CD4-positive, alpha-beta T cell (primary cell): Measurements from ENCODE around the gene DOP1A. TPM values are rescaled to one million over a fixed set of nuclear protein-coding genes. Genes with fewer than 3 reads are reported as not detected.

Experiments used
- ATAC-seq: fragments of 200-7000 bp; cut with Tn5 transposase; one replicate; pipeline ENCODE4 v1.10.0; 2022; ENCODE audit warnings: mild to moderate bottlenecking; ENCODE audit not compliant: poor library complexity
- CTCF ChIA-PET: fragments of 350-600 bp; sonication (Branson Sonifier 250); formaldehyde crosslinking; loops from one replicate; lab custom pipeline; 2021; ENCODE audit warnings: antibody characterized with exemption, inconsistent platforms; lab: Charles Lee
- POLR2A ChIA-PET: fragments of 350-600 bp; sonication (Branson Sonifier 250); formaldehyde crosslinking; loops from one replicate; lab custom pipeline; 2021; ENCODE audit warnings: antibody characterized with exemption, inconsistent platforms; lab: Charles Lee
- DNase-seq, 14 experiments: peaks; one replicate each; pipeline ENCODE4 v3.0.0-alpha.2; 2013 to 2020; ENCODE audit warnings: mixed read lengths in 2 of 14
- H3K27ac ChIP-seq, 2 donors: one replicate each; pipeline versions ENCODE4 v1.5.1 to v1.7.0; 2013; ENCODE audit warnings: low read length in 2 of 2, low read depth in 1 of 2, mild to moderate bottlenecking in 1 of 2
- H3K27me3 ChIP-seq, 2 experiments: 1 replicate in 1 of 2; 2 replicates in 1 of 2; pipeline versions ENCODE4 v1.6.1 to v1.7.0; 2013; ENCODE audit warnings: low read length in 2 of 2, control low read depth in 1 of 2, mild to moderate bottlenecking in 1 of 2, moderate library complexity in 1 of 2; ENCODE audit not compliant: insufficient read depth in 2 of 2, control insufficient read depth in 1 of 2
- H3K36me3 ChIP-seq: one replicate; pipeline ENCODE4 v1.6.1; 2013; ENCODE audit warnings: low read length, control low read depth; ENCODE audit not compliant: insufficient read depth
- H3K4me1 ChIP-seq: one replicate; pipeline ENCODE4 v1.6.1; 2013; ENCODE audit warnings: low read length, control low read depth; ENCODE audit not compliant: insufficient read depth
- H3K4me3 ChIP-seq: one replicate; pipeline ENCODE4 v1.5.1; 2013; ENCODE audit warnings: mild to moderate bottlenecking, low read length, moderate library complexity
- H3K9me3 ChIP-seq, 2 experiments: 1 replicate in 1 of 2; 2 replicates in 1 of 2; pipeline versions ENCODE4 v1.6.1 to v1.7.0; 2013; ENCODE audit warnings: low read length in 2 of 2, mild to moderate bottlenecking in 2 of 2, control low read depth in 1 of 2, moderate library complexity in 1 of 2; ENCODE audit not compliant: control insufficient read depth in 1 of 2, insufficient read depth in 1 of 2
- H3K27ac Mint-ChIP-seq: one replicate; pipeline ENCODE4 v1.8.0; 2020; ENCODE audit warnings: mixed read lengths
- H3K27me3 Mint-ChIP-seq: one replicate; pipeline ENCODE4 v1.8.0; 2021; ENCODE audit warnings: mixed read lengths
- H3K36me3 Mint-ChIP-seq: one replicate; pipeline ENCODE4 v1.8.0; 2021; ENCODE audit warnings: low read depth, mixed read lengths
- H3K4me1 Mint-ChIP-seq: one replicate; pipeline ENCODE4 v1.8.0; 2021; ENCODE audit warnings: low read depth, mixed read lengths
- H3K4me3 Mint-ChIP-seq: one replicate; pipeline ENCODE4 v1.8.0; 2020; ENCODE audit warnings: mild to moderate bottlenecking, mixed read lengths
- H3K9me3 Mint-ChIP-seq: one replicate; pipeline ENCODE4 v1.8.0; 2020; ENCODE audit warnings: mixed read lengths
- intact Hi-C, 2 experiments: fragments of 100-400 bp; cut with DNase I in 1 of 2; cut with micrococcal nuclease in 1 of 2; formaldehyde crosslinking; loops; one replicate each; pipeline versions ENCODE4 v1.15.1 to v1.9.0; 2023 to 2025; cut with DNase I, micrococcal nuclease
- total RNA-seq, 174 experiments: library from RNA in 2 of 174; stranded (reverse) in 2 of 174; gene quantifications; one replicate each; pipeline ENCODE4 v1.2.3 and lab custom pipeline; 2021 to 2026
- TF ChIP-seq, protein P1 (sequence below): fragments of 200-600 bp; IDR thresholded peaks from one replicate; pipeline ENCODE4 v1.8.0; 2022; ENCODE audit warnings: antibody characterized with exemption, mild to moderate bottlenecking

The DOP1A gene
- total RNA-seq, 2 experiments from 2014 or later = 15.6 to 15.8 TPM

DNA sequence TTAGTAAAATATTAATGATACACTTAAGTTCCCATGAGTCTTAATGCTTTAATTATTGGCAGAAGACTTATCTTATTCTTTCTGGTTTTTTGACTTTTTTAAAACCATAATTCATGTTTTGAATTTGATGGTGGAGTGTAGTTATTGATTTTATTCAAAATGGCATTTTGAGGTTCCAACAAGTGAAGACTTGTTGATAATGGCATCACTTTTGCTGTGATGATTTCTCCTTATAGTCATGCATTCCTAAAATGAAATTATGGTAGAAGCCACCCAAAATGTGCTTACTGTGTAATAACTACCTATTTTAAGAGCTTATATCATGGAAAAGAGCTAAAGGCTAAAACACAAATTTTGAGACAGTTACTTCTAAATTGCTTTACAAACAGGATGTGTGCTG, 2.2 kb downstream of the DOP1A start:
- Histone ChIP-seq H3K27ac (no peak overlapping the region), H3K4me1 (peaks cover 19% of the 10 kb centered on the region), H3K9me3 (no peaks in the 10 kb centered on the region), H3K4me3 (no peak overlapping the region), H3K27me3 (no peaks in the 10 kb centered on the region), H3K36me3 (no peaks in the 10 kb centered on the region)
- peaks cover 57% of the 10 kb centered on the region for H3K4me1 Mint-ChIP-seq
- ATAC-seq (no peak), DNase-seq (no peak)
- ChIA-PET POLR2A (no interaction called here), CTCF (interaction anchor here (1.0 kb wide), 1 partner anchor 37 kb away, joined by 3 read pairs; no protein-coding TSS in a partner anchor)
- H3K4me3 Mint-ChIP-seq = no peak overlapping the region
- H3K27ac Mint-ChIP-seq = peak overlapping the region; percentile 90
- intact Hi-C loops = loop anchor here (2.0 to 10.0 kb wide), 5 partner anchors 125 to 1158 kb away; partner anchors contain the start of genes CEP162 (in 2 of the 2), IBTK (in 1 of the 2) and PRSS35 (in 1 of the 2)
- no peaks in the 10 kb centered on the region for H3K9me3 Mint-ChIP-seq
- peaks cover 7% of the 10 kb centered on the region for H3K36me3 Mint-ChIP-seq
- TF ChIP-seq, protein P1, sequence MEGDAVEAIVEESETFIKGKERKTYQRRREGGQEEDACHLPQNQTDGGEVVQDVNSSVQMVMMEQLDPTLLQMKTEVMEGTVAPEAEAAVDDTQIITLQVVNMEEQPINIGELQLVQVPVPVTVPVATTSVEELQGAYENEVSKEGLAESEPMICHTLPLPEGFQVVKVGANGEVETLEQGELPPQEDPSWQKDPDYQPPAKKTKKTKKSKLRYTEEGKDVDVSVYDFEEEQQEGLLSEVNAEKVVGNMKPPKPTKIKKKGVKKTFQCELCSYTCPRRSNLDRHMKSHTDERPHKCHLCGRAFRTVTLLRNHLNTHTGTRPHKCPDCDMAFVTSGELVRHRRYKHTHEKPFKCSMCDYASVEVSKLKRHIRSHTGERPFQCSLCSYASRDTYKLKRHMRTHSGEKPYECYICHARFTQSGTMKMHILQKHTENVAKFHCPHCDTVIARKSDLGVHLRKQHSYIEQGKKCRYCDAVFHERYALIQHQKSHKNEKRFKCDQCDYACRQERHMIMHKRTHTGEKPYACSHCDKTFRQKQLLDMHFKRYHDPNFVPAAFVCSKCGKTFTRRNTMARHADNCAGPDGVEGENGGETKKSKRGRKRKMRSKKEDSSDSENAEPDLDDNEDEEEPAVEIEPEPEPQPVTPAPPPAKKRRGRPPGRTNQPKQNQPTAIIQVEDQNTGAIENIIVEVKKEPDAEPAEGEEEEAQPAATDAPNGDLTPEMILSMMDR = no peak
- H3K27me3 Mint-ChIP-seq = no peaks in the 10 kb centered on the region

DNA sequence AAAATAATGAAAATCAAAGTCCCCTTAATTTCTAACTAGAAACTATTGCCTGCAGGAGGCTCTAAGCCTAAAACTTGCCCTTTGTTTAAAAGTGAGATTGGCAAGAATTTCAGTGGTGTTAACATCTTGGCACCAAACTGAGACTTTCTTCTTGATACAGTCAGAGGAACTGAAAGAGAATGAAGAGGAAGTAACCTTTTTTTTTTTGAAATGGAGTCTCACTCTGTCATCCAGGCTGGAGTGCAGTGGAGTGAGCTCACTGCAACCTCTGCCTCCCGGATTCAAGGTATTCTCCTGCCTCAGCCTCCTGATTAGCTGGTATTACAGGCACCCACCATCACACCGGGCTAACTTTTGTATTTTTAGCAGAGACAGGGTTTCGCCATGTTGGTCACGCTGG, 3.6 kb downstream of the DOP1A start:
- CTCF ChIA-PET = no interaction called here
- POLR2A ChIA-PET = no interaction called here
- H3K36me3 Mint-ChIP-seq = peaks cover 11% of the 10 kb centered on the region
- Histone ChIP-seq H3K9me3 (no peaks in the 10 kb centered on the region), H3K36me3 (no peaks in the 10 kb centered on the region), H3K27ac (no peak overlapping the region), H3K27me3 (no peaks in the 10 kb centered on the region), H3K4me3 (no peak overlapping the region), H3K4me1 (peaks cover 12% of the 10 kb centered on the region)
- no peaks in the 10 kb centered on the region for H3K9me3 Mint-ChIP-seq
- DNase-seq (peak in 2 of 14 experiments; percentile 19 to 21), ATAC-seq (no peak)
- peaks cover 43% of the 10 kb centered on the region for H3K4me1 Mint-ChIP-seq
- no peak overlapping the region for H3K27ac Mint-ChIP-seq
- TF ChIP-seq, protein P1 = no peak
- H3K27me3 Mint-ChIP-seq = no peaks in the 10 kb centered on the region
- intact Hi-C loops = loop anchor here in 1 of 2 experiments (2.0 kb wide), 1 partner anchor 124 kb away; no protein-coding TSS in a partner anchor
- no peak overlapping the region for H3K4me3 Mint-ChIP-seq

DNA sequence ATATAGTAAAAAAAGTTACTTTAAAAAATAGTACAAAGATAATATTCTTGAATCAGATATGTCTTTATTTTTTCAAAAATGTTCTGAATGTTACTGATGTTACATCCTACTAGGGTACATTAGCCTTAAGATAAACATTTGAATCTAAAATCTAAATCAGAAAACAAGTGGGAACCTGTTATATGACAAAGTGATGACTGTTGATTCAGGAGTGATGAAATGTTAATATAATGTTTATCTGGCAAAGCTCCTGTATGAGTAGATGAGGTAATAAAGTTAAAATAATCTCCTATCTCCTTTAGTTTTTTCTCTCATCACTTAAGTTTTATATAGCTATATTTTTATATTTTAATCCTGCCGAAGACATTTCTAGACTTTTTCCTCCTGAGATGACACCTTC, 4.2 kb downstream of the DOP1A start:
- H3K27ac ChIP-seq = no peak overlapping the region
- Mint-ChIP-seq H3K4me1 (peaks cover 41% of the 10 kb centered on the region), H3K9me3 (no peaks in the 10 kb centered on the region), H3K27me3 (no peaks in the 10 kb centered on the region), H3K36me3 (peaks cover 17% of the 10 kb centered on the region), H3K4me3 (no peak overlapping the region), H3K27ac (no peak overlapping the region)
- POLR2A ChIA-PET = no interaction called here
- no peaks in the 10 kb centered on the region for H3K9me3 ChIP-seq
- H3K4me1 ChIP-seq = peaks cover 10% of the 10 kb centered on the region
- H3K4me3 ChIP-seq = no peak overlapping the region
- TF ChIP-seq, protein P1 = no peak
- intact Hi-C loops = loop anchor here in 1 of 2 experiments (2.0 kb wide), 1 partner anchor 123 kb away; no protein-coding TSS in a partner anchor
- CTCF ChIA-PET = no interaction called here
- no peak for ATAC-seq
- no peaks in the 10 kb centered on the region for H3K27me3 ChIP-seq
- H3K36me3 ChIP-seq = no peaks in the 10 kb centered on the region
- no peak for DNase-seq
